Cardiac muscle cell (in vitro differentiated cells and primary cell): ENCODE measurements around the gene PFDN1. TPM values are rescaled to one million over a fixed set of nuclear protein-coding genes. Genes with fewer than 3 reads are reported as not detected.
A peak's percentile ranks its signal among the peaks of the same experiment; 100 is the strongest.

Experiments
- DNase-seq, 2 donors: peaks; one replicate each; pipeline versions ENCODE4 v3.0.0 to v3.0.0-alpha.2; 2010 to 2017; ENCODE audit warnings: low read depth in 1 of 2, low spot score in 1 of 2
- H3K27ac ChIP-seq: fragments of 200-600 bp; sonication (generic); 2 replicates; pipeline ENCODE4 v1.5.1; 2016
- H3K27me3 ChIP-seq: fragments of 200-600 bp; sonication (generic); 2 replicates; pipeline ENCODE4 v1.6.0; 2016; ENCODE audit warnings: control low read depth
- H3K36me3 ChIP-seq: fragments of 200-600 bp; sonication (generic); 2 replicates; pipeline ENCODE4 v1.5.1; 2016; ENCODE audit warnings: control low read depth
- H3K4me1 ChIP-seq: fragments of 200-600 bp; sonication (generic); 2 replicates; pipeline ENCODE4 v1.8.1; 2017; ENCODE audit warnings: low read depth, mild to moderate bottlenecking, mixed run types
- H3K4me3 ChIP-seq: fragments of 200-600 bp; sonication (generic); 2 replicates; pipeline ENCODE4 v1.5.1; 2016; ENCODE audit warnings: mild to moderate bottlenecking
- H3K9me3 ChIP-seq: fragments of 200-600 bp; sonication (generic); 2 replicates; pipeline ENCODE4 v1.5.1; 2017; ENCODE audit warnings: low read depth, mild to moderate bottlenecking, control low read depth
- polyA plus RNA-seq: library from polyadenylated mRNA; unstranded; fragments of >200 nt; fragmentation: Nextera tagmentation; extraction: Ambion mirVana; gene quantifications from 2 replicates; pipeline ENCODE4 v1.2.1, GENCODE V29; 2016
- total RNA-seq: library from RNA; depleted of rRNA; stranded (reverse); fragments of >200 nt; gene quantifications from 2 replicates; pipeline ENCODE4 v1.2.3, GENCODE V29; 2016
- TF ChIP-seq, protein P1 (sequence below): IDR thresholded peaks from 2 replicates; pipeline ENCODE4 v1.5.1; 2012; ENCODE audit warnings: low read depth, mild to moderate bottlenecking, low read length

The PFDN1 gene
- total and polyA plus RNA-seq, 2 experiments from 2014 or later = 129 to 139 TPM

GRCh38 chr5:140265845-140266244 is 37.1 kb downstream of the PFDN1 start:
- Histone ChIP-seq H3K27me3 (no peaks in the 10 kb centered on the region), H3K4me3 (no peak overlapping the region), H3K9me3 (no peaks in the 10 kb centered on the region), H3K27ac (no peak overlapping the region), H3K36me3 (no peaks in the 10 kb centered on the region), H3K4me1 (peaks cover 25% of the 10 kb centered on the region)
- TF ChIP-seq, protein P1, sequence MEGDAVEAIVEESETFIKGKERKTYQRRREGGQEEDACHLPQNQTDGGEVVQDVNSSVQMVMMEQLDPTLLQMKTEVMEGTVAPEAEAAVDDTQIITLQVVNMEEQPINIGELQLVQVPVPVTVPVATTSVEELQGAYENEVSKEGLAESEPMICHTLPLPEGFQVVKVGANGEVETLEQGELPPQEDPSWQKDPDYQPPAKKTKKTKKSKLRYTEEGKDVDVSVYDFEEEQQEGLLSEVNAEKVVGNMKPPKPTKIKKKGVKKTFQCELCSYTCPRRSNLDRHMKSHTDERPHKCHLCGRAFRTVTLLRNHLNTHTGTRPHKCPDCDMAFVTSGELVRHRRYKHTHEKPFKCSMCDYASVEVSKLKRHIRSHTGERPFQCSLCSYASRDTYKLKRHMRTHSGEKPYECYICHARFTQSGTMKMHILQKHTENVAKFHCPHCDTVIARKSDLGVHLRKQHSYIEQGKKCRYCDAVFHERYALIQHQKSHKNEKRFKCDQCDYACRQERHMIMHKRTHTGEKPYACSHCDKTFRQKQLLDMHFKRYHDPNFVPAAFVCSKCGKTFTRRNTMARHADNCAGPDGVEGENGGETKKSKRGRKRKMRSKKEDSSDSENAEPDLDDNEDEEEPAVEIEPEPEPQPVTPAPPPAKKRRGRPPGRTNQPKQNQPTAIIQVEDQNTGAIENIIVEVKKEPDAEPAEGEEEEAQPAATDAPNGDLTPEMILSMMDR = no peak
- DNase-seq = no peak

DNA sequence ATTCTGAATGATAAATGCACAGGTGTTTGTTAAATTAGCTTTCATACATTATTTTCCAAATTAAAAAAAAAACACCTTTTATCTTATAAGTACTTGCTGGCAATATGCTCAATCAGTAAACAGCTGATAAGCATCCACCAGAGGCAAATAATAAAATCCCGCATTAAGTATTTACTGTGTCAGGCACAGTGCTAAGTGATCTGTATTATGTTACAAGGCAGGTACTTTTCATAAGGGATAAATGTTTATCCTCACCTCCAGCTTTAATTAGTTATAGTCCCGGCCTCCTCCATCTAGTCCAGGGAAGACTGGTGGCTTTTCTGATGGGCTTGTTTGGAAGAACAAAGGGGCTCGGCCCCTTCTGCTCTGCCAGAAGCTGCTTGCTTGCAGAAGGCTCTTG is 40.1 kb downstream of the PFDN1 start:
- H3K9me3 ChIP-seq = no peaks in the 10 kb centered on the region
- H3K27me3 ChIP-seq = no peaks in the 10 kb centered on the region
- TF ChIP-seq, protein P1 = no peak
- no peak overlapping the region for H3K4me3 ChIP-seq
- peak overlapping the region; percentile 82 for H3K27ac ChIP-seq
- H3K36me3 ChIP-seq = no peaks in the 10 kb centered on the region
- DNase-seq = no peak
- peaks cover 29% of the 10 kb centered on the region for H3K4me1 ChIP-seq

DNA sequence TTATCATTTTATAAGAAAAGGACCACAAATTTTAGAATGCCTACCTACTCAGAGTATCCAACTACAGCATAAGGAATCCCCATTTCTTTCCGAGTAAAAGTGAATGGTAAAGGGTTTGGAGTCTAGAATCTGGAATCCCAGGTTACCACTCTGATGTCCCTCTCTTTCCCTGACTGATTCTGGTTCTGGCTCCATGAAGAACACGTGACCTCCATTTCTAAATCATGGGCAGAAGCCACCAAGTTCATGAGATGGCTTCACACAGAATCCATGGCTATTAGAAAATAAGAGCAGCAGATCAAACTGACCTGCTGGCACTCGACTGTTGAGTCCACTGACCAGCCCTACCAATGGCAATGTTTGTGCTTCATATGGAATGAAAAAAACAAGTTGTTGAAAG is 40.7 kb downstream of the PFDN1 start:
- Histone ChIP-seq H3K27ac (peak overlapping the region; percentile 82), H3K36me3 (no peaks in the 10 kb centered on the region), H3K4me1 (peaks cover 26% of the 10 kb centered on the region), H3K4me3 (no peak overlapping the region), H3K27me3 (no peaks in the 10 kb centered on the region), H3K9me3 (no peaks in the 10 kb centered on the region)
- TF ChIP-seq, protein P1 = no peak
- no peak for DNase-seq

- TF ChIP-seq, protein P1 = peak; percentile 24
- H3K4me1 ChIP-seq = peaks cover 20% of the 10 kb centered on the region
- no peak overlapping the region for H3K4me3 ChIP-seq
- H3K27me3 ChIP-seq = no peaks in the 10 kb centered on the region
- peak; percentile 48 to 85 for DNase-seq
- H3K36me3 ChIP-seq = no peaks in the 10 kb centered on the region
- H3K27ac ChIP-seq = peak overlapping the region; percentile 82
- H3K9me3 ChIP-seq = no peaks in the 10 kb centered on the region
Measured at GRCh38 chr5:140261403-140262171, 41.3 kb downstream of the PFDN1 start.

DNA sequence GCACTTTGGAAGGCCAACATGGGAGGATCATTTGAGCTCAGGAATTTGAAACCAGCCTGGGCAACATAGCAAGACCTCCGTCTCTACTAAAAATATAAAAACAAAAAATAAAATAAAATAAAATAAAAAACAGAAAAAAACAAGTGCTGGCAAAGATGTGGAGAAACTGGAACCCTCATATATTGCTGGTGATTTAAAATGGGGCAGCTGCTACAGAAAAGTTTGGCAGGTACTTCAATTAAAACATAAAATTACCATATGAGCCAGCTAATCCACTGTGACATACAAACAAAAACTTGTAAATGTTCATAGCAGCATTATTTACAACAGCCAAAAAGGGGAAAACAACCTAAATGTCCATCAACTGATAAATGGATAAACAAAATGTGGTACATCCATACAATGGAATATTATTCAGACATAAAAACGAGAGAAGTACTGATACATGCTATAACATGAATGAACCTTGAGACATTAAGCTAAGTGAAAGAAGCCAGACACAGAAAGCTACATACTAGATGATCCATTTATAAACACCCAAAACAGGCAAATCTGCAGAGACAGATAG is 42.7 kb downstream of the PFDN1 start:
- no peaks in the 10 kb centered on the region for H3K9me3 ChIP-seq
- DNase-seq = no peak
- H3K27ac ChIP-seq = peak overlapping the region; percentile 40
- H3K36me3 ChIP-seq = no peaks in the 10 kb centered on the region
- no peak overlapping the region for H3K4me3 ChIP-seq
- TF ChIP-seq, protein P1 = no peak
- peaks cover 17% of the 10 kb centered on the region for H3K4me1 ChIP-seq
- H3K27me3 ChIP-seq = no peaks in the 10 kb centered on the region
